HG02678 (cell line): Measurements from ENCODE around the gene RBFOX2.
"Not testable (repeated sequence)": the region's sequence is repeated elsewhere in the genome, so short reads cannot be mapped to it uniquely, and the experiment has no call there.

Experiments used
- ATAC-seq: cut with Tn5 transposase; IDR thresholded peaks from one replicate; pipeline ENCODE4 v1.9.1; 2021; ENCODE audit warnings: mild to moderate bottlenecking, moderate library complexity; ENCODE audit not compliant: unreplicated experiment

RBFOX2 gene

DNA sequence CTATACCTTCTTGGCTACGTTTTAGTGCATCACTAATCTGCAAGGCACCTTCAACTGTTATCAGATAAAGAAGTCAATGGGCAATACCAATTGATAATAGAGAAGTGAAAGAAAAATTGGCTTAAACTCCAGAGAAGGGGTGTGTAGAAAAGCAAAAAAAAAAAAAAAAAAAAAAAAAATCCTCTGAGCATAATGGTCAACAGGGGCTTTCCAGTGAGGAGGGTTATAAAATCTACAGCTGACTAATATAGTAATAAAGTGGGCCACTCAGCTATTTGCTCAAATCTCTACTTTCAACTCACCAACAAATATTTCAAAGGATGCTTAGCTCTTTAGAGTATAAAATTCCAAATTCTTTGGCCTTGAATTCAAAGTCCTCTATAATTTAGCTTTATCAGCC, 233.1 kb downstream of the RBFOX2 start:
- no peak for ATAC-seq

DNA sequence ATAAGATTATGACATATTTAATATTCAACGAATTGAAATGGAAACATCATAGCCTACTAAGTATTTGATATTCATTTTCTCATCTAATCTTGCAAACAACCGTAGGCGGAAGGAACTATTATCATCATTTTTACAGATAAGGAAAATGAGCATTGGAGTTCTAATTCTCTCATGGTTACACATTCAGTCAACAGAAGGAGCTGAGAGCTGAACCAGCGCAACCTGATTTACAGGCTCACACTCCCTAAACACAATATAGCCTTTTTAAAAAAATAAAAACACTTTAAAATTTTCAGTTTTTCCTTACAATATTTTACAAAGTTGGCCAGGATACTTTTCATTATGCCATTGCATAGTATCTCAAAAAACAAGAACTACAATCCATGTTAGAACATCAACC, 236.1 kb downstream of the RBFOX2 start:
- no peak for ATAC-seq

DNA sequence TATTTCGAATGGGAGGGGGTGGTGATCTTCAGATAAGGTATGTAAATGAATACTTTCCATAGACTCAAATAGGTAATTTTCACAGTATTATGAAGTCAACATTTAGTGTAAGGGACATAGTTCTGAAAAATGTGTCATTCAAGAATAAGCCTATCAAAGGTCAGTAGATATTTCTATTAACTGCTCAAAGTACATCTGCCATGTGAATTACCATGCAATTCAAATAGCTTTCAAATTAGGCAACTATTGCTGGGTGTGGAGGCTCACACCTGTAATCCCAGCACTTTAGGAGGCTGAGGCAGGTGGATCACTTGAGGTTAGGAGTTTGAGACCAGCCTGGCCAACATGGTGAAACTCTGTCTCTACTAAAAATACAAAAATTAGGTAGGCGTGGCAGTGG, 236.8 kb downstream of the RBFOX2 start:
- ATAC-seq: not testable (repeated sequence)

DNA sequence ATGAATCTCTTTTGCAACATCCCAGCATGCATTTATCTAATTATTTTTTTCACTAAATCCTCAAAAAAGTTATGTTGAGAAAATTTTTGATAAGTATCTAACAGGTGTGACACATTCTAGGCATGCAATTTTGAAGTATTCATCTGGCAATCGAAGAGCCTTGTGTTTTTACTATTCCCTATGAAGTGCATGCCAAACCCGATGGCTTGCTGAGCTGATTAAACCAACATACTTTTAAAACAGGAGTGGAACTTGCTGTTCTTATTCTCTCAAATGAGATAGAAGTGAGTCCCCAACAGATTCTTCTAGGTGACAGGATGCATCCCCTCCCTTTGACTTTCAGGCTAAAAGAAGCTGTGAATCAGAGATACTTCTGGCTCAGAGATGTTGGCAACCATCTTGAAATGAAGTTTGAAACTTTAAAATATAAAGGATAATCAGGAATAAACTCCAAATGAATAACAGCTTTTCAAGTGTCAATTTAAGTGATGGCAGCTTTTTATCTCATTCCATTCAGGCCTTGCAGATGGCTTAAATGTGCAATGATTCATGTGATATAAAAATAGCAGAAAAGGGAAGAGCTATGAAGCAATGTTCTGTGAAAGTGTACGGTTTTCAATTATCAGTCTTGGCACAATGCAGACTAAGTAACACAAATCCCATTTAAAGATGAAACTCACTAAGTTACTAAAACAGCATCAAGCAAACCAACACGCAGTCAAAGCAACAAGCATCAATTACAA, 243.3 kb downstream of the RBFOX2 start:
- ATAC-seq: no peak

DNA sequence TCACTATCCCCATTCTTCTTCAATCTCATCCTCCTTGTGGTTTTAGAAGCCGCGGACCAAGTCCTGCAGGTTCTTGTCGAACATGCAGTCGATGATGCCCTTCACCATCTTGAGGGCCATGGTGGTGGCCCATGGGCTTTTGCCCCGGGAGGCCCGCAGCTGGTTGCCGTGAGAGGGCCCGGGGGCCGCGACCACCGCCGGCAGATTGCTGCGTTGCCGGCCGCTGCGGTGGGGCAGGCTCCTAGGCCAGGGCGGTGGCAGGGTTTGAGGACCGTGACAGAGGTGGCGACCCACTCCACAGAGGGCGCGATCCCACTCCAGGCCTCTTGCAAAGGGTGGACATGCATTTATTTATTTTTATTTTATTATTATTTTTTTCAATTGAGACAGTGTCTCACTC, 244.0 kb downstream of the RBFOX2 start:
- no peak for ATAC-seq

DNA sequence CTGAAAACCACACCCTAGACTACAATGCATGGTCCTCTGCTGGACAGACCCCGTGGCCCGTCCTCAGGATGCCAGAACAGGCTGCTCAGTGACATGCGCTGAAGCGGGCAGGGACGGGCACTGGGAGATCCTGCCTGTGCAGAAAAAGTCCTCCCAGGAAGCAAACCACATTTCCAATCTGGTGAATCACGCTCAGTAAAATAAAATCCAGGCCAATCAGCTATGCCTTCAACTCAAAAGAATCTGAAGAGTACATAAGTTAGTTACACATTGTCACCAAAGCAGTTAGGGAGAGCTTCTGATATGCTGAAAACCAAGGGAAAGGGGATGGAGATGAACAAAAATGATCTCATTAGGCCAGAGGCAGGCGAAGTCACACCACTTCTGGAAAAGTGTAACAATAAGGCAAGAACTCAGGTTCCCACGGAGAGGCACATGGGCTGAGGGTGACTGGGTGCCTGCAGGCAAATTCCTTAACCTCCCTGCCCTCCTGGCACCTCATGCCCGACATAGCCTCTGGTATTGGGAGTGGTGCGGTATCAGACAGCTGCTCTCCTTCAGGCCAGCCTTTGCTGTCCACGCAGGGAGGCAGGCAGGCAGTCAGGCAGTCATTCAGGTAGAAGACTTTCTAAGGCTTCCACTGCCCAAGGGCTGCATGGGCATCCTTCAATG, 244.5 kb downstream of the RBFOX2 start:
- no peak for ATAC-seq

DNA sequence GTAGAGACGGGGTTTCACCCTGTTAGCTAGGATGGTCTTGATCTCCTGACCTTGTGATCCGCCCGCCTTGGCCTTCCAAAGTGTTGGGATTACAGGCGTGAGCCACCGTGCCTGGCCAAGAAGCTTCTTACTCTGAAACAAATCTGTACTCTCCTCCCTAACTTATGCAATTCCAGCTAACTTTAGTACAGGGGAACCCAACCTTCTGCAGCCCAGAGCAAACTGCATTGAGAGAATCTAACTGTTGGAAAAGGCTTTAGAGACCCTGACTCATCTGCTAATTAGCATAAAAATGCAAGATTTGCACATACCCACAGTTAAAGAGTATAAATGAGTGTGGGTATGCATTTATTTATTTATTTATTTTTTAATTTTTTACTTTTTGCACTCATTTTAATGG, 246.1 kb downstream of the RBFOX2 start:
- no peak for ATAC-seq

DNA sequence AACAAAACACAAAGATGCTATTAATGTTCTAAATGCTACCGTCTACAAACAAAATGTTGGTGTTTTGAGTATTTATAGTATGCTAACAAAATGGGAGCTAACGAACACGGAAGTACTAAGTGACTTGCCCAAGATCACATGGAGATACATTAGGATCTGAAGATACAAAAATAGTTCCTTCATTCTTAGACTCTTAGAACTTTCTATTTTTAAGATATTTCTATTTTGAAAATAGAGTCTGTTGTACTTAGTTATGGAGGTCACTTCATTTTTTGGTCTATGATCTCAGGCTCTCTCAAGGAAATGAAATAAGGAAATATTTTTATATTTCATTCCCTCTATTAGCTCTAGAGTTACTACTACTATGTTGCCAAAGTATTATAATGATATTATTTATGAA, 246.7 kb downstream of the RBFOX2 start:
- no peak for ATAC-seq

DNA sequence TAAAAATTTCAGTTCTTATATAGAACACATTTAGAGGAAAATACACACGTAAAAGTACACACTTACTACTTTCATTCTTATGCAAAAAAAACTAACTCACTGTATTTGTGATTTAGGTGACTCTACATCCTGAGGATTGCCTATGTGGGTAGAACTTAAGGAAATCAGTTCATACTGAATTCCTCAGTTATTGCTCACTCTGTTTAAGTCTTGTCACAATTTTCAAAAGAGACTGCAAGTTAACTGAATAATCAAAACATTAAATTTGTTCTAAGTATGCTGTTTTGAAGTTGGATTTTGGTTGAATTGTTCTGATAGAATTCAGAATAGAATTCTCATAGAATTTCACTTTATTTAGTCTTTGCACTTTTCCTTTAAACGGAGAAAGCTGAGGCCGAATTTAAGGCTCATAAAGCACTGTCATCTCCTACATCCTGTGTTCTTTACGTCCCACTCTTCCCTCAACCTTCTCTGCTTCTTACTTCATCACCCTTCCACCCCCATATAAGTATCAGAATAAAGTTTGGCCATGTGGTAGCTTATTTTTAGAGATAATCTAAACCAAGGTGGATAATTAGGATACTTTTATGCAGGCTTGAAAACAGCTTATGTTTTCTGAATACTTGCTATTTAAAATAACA, 251.2 kb downstream of the RBFOX2 start:
- no peak for ATAC-seq

DNA sequence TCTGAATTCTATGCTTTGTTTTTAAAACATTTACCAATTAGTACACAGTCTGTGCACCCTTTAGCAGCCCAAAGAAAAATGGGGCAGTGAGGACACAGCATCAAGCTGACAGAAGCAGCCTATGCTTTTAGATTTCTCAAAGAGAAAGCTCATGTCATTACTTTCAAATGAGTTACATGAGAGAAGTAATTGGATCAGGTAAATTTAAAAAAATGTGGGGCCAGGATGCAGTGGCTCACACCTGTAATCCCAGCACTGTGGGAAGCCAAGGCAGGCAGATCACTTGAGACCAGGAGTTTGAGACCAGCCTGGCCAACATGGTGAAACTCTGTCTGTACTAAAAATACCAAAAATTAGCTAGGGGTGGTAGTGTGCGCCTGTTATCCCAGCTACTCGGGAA, 253.3 kb downstream of the RBFOX2 start:
- ATAC-seq: no peak

DNA sequence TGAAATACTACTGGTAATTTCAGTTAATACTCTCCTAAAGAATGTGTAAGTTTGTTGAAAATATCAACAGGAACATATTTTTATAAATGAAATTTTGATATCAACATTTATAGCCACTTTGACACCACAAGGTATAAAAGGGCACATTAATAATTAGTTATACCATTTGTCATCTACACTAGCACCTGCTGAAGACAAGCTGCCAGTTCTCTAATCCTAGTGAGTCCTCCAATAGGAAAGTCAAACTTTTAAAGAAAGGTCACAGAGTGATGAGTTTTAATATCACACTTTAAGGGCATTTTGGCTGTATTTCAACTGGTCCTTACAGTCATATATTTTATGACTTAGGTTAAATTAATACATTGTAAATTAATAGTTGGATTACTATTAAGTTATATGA, 258.6 kb downstream of the RBFOX2 start:
- no peak for ATAC-seq

DNA sequence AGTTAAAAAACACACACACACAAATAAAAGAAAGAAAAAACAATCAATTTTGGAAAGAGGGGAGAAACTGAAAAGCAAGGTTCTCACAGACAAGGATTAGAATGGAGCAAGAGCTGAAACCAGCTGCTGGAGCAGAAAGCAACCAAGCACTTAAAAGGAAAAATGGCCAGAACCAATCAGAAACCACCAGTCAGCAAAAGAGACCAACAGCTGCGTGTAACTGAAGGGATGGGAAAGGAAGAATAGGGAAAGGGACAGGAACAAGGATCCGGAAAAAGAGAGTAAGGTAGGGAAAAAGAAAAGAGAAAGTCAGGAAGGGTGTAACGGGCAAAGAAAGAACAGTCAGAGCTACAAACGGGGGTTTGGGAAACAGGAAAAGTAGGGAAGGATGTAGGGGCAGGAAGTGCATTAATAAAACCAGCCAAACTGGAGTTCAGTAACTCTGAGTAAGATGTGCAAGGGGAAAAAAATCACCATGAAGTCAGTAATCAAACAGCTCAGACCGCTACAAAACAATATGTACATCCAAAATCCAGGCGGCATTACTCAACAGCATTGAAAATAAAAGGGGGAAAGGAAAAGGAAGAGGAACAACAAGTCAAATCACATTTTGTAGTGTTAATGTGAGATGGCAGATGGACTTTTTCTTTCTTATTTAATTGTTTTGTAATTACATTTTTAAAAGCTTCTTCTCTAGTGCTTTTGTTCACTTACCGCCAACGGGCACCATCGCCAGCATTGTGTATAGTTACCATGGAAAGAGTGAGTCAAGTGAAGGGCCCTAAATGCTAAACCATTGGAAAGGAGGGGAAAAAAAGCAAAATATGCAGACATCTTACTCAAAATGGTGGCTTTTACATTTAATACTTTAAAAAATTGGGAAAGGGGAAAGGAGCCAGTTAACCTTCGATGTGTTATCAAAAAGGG, 261.7 kb downstream of the RBFOX2 start:
- no peak for ATAC-seq

DNA sequence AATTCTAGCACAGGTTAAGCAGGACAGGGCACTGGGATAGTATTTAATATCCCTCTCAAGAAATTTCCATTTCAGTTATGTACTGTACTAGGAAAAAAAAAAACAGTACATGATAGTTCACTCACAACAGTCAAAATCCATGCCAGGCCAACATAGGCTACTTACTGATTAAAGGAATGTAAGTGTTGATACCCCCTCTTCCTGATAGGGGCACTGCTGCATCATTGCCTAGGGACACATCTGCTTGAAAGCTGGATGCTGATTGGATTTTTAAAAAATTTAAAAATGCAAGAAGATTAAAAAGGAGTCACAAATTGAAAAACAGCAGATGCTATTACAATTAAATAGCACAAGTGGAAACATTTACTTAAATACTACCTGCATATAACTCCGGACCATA, 267.6 kb downstream of the RBFOX2 start:
- no peak for ATAC-seq

DNA sequence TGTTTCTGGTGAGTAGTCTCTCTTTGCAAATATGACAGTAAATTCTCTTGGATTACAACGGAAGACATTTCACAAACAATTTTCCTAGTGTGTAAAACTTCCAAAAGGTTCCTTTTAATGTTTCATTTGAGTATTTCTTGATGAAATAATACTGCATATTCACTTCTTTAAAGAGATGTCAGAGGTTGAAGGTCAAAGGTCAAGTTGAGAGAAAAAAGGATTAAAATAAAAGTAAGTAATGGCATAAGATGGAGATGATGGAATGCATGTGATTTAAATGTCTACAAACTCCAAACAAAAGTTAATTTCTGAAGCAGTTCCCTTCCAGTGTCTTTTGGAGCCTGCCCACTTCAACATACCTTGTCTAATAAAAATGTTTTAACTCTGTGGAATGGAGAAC, 270.2 kb downstream of the RBFOX2 start:
- no peak for ATAC-seq

DNA sequence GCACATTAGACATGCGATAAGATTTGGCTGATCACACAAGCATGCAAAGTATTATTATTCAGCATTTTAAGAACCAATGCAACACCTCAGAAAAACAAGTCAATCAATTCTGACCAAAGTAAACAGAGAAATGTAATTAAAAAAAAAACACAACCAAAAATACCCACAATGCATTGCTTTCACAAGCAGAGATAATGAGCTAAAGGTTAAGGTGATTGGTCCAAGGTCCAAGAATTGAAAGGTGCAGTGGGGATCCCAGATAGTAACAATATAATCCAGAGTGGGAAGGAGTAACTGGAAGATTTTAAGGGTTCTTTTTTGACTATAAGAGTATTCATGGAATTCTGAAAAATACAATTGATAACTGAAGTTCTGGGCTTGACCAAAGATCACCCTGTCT, 271.9 kb downstream of the RBFOX2 start:
- no peak for ATAC-seq

DNA sequence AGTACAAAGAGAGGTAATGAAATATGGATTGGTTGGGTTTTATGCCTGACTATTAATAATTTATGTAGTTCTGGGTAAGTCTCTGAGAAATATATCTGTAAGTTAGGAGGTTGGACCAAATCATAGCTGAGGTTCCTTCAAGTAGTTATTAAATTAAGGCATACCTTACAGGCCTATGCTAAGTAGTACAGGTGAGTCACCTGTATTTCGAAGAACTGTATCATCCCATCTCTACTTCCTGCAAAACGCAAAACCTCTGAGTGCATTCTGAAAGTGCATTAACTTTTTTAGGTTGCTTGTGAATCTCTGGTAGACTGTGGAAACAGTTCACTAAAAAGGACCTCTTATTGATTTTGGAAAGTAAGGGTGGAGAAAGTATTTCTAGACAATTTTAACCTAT, 273.9 kb downstream of the RBFOX2 start:
- ATAC-seq: no peak

DNA sequence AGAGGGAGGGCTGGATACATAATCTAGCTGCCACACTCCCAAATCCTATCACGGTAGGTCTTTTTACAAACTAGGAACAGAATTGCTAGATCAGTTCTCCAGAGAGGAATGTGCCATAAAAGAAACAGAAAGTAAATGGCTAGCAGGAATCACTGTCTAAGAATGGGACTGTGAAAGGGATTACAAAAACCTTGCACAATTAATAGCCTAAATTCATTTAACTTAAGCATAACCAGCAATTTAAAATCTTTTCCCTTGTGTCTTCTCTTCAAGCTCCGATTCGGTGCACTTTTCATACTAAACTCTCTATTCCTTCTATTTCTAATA, 275.8 kb downstream of the RBFOX2 start:
- ATAC-seq: no peak

DNA sequence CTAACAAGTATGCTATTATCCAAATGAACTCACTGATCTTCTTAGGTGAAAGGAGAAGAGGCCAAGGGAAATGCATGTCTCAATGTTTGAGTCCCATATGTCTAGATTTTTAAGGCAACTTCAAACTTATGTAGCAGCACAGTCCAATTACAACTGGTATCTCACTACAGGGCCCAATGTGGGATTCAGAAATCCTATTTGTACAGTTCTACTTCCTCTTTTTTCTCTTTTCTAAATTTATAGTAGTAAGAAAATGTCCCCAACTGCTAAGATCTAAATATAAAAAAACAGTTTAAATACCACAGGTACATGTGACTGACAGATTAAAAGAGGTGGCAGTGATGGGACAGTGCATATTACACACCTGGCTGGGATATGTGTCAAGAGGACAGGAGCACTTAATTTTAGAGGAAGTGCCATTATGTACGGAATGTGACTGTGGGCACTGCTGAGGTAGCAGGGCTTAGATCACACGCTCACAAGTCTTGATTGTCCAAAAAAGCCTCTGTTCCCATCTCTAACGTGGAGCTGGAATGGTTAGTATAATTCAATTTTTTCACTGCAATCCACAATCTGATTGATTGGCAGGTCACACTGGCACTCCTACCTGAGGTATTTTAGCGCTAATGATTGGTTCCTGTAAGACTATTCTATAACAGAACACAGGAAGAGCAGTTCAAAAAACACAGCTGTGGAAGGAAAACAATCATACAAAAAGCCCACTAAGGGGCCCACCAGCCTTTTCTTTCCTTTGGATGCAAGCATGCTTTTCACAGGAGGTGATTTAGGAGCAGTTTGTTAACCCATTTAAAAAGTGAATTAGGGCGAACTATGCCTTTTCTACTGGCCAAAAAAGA, 276.4 kb downstream of the RBFOX2 start:
- no peak for ATAC-seq

DNA sequence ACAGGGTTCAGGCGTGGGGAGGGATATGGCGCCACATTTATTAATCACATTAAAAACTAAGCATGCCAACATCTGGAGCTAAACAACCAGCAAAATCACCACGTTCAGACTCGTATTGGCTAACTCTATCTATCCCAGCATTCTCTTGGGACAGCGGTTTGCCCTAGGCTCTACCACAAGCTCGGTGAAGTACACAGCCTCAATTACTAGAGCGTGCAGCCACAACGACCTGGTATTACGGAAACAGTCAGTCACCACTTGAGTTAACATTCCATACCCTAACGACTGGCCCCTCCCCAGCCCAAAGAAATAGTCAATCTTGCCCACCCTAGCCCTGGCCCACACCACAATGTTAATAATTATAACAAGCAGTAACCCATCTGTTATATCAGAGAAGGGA, 278.8 kb downstream of the RBFOX2 start:
- peak; percentile 93 for ATAC-seq

DNA sequence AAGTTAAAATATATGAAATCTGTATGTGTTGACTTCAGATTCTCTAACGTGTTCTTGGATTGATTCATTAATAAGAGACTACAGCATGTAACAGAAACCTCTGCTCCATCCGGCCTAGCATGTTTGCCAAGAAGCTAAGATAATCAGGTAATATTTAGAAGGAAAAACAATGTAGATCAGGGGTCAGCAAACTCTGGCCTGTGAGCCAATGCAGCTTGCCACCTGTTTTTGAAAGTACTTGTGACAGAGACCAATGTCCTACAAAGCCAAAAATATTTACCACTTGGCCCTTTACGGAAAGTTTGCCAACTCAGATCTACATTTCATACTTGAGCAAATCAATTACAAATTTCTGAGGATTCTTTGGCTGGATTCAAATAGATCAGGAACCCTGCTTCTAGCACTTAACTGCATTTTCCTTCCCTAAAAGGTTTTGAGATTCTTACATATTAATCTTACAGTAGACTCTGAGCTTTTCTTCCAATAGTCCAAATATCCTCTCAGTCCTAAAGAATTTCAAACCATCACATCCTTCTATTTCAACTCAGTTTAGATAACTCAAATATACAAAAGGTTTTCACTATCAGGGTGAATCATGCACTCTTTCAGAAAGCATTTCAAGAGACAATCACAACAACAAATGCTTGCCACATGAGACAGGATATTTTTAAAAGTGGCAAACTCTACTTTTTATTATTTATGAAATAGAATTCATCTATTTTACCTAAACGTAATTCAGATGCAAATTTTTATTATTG, 281.5 kb downstream of the RBFOX2 start:
- no peak for ATAC-seq
